Activated T-cell treated with anti-CD3 and anti-CD28 coated beads, Interleukin-2, amount 50 U/mL, for 1 hour (primary cell): ENCODE results near the gene ZFHX3.

Experiments used
- DNase-seq: peaks from one replicate; pipeline ENCODE4 v3.0.0-alpha.2; 2020

Gene ZFHX3

DNA sequence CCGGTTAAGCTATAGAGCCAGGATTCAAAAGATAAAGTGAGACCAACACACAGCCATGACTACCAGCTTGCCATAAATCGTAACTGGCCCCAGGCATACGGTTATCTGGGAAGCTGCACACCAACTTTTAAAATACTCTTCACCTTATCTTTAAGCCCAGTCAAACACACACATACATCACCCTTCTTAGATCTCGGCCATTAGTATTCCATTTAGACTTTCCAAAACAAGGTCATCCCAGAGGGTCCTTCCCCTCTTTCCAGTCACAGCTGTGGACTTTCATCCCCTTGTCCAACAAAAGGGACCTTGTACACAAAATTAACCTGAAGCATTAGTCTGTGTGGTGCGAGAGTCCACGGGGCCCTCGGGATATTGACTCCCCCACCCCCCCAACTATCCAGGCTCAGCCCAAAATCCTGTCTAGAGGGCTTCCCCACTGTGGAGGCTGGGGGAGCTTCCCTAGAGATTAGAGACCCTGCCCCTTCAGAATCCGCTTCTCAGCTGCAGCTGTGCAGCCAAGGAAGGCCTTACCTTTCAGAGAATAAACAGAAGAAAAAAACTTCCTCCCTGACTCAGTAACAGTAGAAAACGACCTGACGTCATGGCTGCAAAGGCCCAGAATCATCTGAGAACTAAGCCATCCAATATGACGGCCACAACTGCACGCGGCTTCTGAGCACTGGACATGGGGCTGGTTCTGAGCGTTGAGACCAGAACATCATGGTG is 9.9 kb downstream of the ZFHX3 start:
- no peak for DNase-seq

DNA sequence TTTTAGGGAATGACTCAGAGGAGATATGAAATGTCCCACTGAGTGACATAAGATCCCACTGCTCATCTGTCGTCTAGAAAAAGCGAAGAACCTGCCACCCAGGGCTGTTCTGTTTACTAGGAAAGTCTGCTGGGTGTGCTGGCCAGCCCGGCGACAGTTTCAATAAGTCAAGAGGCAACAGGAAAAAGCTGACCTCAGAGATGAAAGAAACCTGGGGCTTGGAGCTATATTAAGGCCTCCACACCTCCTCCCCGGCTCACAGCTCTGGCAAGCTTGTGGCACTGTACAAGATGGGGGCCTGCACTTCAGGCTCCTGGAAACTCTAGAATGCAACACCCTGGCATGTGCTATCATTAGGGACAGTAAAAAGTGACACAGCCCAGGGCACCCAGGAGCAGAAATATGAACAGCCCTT is 10.6 kb downstream of the ZFHX3 start:
- no peak for DNase-seq

DNA sequence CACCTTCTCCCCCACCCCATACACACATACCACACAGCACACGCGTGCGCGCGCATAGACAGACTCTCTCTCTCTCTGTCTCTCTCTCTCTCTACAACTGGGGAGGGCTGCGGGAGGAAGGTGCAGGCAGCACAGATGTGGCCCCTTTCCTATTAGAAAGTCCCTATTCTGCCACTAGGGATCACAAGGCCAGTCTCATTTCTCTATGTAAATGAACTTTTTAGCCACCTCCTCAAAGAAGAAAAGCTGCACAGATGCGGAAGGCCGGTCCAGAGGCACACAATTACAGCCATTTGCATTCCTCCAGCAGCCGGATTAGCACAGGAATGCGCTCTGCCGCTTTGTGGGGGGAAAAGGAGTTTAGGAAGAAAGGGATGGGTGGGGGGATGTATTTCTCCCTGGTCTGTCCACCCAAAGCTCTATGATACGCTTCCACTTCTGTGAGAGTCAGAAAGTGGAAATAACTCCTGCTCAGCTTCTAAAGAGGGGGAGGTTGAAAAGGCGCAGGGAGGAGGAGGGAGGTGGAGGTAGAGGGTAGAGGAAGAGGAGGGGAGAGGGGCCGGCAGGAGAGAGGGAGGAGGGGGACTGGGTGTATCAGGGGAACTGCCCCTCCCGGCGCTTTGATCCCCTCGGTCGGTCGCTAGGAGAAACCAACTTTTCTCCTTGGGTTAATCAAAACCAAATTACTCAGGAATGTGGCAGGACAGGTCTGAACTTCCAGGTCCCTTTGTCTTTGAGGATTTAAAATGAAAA is 11.7 kb downstream of the ZFHX3 start:
- no peak for DNase-seq

DNA sequence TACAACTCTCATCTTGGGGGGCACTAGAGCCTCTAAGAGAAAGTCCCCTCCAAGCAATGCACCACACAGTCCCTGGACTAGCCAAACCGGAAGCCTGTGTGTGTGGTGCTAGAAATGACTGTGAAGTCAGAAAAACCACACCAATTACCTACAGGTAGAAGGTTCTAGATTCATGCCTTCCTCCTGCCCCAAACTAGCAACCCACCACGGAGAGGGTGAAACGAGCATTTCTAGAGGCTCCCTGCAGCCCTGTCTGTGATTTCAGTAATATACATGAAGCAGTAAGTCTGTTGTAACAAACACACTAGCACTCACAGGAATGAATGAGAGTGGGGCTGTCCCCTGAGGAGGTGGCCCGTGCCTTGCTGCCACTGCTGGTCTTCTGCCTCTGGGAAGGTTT is 13.6 kb downstream of the ZFHX3 start:
- DNase-seq: no peak

DNA sequence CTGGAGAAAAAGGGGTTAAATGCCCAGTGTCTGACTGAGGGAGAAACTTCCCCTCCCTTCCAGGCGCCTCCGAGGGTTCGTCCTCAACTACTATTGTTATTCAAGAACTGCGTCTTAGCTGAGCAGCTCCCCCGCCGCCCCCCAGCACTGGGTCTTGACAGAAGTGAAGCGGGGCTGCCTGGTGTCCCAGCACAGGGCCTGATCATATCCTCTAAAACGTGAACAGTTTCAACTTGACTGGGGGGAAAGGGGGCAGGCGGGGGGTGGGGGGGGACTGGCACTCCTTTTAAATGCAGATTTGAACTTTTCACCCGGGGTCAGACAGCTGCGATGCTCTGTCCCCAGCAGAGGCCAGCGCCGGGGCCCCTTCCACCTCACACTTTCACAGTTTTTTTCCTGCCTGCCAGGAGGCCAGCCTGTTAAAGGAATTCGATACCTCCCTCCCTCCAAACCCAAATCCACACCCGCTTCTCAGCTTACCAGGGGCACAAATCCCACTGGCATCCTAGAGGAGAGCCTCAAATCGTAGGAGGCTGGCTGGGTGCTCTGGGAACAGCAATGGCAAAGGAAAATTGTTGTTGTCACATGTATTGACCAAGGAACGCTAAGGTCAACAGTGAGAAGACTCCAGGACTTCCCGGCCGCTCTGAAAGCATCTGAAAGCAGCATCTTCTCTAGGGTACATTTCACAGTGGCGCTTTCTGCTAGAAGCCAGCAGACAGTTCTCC is 14.5 kb downstream of the ZFHX3 start:
- DNase-seq: no peak

DNA sequence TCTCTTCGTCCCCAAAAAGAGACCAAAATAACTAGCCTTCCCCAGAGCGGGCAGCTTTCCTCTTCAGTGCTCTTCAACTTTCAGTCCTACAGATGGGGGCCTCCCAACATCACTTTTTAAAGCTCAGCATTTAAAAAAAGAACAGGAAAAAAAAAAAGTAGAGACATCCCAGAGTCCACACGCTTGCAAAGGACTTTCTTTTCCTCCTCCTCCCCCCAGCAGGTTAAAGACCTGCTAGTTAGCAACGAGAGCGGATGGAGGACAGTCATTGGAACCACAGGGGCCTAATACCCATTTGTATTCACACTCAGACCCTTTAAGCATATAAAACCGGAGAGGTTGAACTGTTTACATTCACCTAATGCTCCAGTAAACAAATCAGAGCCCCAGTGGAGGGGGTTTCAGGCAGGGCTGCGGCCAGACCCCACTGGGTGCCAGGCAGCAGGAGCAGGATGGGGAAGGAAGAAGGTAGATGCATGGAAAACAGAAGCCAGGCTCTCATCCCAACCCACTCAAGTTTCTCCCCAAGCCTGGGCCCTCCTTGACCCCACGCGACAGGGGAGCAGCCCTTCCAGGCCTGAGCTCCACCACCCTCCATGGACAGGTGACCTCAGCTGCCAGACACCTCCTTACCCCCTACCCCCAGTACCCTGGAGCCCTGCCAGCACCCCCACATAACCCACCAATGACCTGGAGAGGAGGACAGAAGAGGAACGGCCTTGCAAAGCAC is 15.2 kb downstream of the ZFHX3 start:
- DNase-seq: no peak

DNA sequence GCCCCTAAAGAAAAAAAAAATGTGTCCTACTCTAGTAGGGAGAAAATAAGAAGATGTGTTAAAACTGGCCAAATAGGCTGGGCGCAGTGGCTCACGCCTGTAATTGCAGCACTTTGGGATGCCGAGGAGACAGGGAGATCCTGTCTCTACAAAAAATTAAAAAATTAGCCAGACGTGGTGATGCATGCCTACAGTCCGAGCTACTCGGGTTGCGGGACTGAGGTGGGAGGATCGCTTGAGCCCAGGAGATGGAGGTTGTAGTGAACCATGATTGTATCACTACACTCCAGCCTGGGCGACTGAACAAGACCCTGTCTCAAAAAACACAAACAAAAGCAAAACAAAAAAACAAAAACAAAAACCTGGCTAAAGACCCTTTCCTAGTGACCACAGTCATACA is 15.9 kb downstream of the ZFHX3 start:
- DNase-seq: no peak

DNA sequence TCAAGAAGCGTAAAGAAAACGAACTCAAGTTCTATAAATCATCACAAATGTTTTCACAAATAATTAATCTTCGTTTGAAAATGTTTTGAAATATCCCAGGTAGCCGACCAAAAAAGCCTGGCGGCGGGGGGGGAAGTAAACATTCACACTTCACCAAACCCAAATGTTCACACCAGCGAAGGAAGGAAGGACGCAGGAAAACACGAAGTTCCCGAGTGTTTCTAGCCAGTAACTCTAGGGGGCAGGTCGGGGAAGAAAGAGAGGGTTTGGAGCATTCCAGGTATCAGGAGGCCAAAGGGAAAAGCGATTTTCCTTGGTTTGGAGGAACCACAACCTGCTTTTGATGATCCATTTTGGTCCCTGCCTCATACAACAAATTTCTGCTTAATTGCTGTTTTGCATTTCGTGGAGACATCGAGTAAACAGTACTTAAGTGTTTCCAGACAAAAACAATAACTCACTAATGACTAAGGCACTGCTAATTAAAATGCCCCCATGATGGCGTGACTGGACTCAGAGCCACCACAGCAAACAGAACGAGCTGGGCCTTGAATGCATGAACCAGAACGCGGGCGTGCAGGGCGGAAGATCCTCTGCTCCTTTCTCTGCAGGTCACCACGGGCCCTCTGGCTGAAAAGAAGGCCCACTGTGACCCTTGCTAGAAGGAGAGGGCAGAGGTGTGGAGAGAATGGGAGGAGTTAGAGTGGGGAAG is 16.6 kb downstream of the ZFHX3 start:
- no peak for DNase-seq

DNA sequence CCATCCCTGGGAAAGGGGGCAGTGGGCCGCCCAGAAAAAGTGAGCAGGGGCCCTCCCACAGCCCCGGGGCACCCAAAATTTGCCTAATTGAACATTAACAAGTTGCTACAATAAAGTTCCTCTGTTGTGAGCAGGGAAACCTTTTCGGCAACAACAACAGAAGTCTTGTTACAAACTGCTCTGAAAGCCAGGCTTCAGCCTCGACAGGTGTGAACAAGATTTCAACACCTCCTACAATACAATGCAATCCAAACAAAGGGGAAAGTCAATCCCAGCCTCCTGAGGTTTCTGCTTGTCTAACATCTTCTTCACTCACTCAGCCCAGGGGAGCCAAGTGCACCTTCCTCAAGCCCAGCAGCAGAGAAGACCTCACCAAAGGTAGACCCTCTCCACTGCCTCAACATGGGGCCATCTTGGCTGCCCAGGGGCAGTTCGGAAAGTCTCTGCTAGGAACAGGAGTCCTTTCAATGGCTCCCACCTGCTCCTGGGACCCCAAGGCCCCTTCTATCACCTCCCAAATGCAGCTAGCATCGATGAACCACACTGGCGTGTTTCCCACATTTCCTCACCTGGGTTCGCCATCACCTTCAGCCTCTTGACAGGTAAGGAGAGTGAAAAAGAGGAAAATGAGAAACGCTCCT is 19.1 kb downstream of the ZFHX3 start:
- no peak for DNase-seq

DNA sequence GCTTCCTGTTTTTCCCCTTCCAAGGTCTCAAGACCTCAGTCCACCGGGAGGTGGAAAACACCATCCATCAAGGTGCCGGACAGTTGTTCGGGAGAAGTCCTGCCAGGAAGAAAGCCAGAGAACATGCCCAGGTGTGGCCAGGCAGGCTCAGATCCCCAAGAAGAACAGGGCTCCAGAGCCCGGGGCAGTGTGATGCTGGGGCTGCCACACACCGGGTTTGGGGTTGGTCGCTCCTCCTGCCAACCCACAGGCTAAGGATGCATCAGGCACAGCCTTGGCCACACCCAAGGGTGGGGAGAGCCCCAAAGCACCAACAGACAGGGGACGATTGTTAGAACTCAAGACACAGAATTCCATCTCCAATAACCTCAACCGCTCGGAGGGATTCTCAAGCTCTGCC is 19.7 kb downstream of the ZFHX3 start:
- no peak for DNase-seq

DNA sequence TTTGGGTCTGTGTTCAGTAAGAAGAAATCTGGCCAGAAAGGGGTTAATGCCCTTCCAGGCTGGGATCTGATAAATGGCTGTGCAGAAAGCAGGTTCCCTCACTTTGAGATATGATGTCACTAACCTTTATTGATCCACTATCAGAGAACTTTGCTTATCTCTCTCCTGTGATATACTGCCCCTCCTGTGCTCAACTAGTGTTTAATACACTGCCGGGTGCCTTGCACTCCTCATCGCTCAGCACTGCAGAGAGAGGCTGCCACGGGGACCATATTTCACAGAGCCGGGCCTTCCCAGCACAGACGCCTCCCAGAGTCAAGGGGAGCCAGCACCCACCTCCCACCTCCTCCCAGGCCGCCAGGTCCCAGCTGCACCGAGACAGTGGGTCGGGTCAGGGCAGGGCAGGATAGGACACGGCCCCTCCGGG is 20.2 kb downstream of the ZFHX3 start:
- no peak for DNase-seq

DNA sequence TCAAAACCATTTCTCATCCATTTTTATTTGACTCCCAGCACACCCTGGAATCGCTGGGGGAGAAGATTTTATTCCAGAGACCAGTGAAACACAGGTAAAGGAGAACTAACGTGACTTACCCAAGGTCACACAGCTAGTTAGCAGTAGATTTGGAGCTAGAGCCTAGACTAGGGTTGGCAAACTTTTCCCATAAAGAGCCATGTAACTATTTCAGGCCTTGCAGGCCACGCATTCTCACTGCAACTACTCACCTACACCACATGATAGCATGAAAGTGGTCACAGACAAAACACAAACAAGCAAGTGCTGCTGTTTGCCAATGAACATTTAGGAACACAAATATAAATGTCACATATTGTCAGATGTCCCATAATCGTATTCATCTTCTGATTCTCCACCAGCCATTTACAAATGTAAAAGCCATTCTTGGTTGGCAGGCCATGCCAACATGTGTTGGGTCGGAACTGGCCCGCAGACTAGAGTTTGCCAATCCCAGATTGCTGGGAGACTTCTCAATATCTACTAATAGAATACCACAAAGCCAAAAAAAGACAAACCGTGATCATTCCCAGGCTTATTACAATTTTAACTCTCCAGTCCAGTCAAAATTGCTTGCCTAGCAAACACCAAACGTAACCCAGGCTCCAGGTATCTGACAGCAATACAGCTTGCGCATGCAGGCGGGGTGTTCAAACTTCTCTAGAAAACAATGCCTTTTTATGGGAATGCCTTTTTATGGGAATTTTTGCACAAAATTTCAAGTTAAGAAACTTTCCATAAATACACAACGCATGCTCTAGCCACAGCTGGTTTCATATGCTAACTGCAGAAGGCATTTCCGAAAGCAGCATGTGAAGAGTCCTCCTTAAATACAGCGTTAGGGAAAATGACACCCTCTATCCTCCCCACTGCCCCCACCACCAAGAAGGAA is 20.9 kb downstream of the ZFHX3 start:
- DNase-seq: no peak

DNA sequence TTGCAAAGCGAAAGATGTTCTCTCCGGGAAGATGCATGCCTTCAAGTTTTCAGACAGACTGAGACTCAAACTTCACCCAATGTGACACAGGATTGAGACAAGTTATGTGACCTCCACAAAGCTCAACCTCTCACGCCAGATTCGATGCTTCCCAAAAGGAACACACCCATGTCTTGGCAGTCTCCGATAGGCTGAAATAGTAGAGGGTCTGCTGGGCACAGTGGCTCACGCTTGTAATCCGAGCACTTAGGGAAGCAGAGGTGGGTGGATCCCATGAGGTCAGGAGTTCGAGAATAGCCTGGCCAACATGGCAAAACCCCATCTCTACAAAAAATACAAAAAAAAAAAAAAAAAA is 22.1 kb downstream of the ZFHX3 start:
- no peak for DNase-seq

DNA sequence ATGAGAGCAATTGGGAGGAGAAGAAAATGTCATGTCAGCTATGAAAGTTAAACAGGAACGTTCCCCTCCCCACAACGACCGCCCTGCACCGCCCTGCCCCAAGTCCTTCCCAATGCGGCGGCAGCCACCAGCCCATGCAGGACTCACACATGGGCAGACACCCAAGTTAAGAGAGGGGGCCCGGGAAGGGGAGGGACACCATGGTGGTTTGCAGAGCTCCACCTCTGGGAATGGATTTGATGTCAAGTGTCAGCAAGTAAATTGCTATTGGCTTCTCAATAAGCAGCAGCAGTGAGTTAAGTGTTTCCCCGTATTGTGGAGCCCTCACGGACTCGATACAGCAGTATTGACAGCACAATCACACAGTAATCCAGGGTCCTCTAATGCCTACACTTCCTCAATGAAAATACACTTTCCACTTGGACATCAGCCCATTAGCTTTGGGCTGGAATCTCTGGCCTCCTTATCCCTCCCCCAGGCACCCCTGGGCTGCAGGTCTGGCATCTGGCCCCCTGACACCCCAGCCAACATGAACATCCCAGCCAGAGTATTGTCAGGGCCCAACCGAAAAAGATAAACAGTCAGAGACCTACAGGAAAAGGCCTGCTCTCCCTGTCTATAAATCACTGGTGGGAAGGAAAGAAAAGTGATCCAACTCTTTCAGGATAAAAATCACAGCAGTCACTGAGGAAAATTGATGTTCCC is 22.6 kb downstream of the ZFHX3 start:
- DNase-seq: no peak

DNA sequence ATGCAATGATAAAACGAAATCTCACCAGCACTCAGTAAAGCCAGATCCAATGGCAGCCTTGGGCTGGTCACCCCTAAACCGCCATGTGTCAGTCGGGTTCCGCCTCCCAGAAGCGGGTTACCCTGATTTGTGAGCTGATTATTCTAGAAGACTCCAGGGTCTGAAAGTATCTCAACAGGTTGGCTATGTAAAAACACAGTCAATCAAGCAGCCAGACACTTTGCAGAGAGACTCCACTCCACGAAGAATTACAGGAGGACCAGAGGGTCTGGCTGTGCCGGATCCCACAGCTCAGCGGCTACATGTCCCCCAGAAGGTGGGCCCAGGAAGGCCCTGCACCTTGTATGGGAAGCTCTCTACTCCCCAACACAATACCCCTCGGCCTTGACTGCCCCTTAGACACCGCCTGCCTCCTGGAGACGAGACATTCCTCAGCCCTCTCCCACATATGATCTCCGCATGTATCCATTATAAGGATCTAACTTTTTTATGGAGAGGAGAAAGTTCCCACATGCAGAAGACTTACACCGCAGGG is 23.3 kb downstream of the ZFHX3 start:
- no peak for DNase-seq

DNA sequence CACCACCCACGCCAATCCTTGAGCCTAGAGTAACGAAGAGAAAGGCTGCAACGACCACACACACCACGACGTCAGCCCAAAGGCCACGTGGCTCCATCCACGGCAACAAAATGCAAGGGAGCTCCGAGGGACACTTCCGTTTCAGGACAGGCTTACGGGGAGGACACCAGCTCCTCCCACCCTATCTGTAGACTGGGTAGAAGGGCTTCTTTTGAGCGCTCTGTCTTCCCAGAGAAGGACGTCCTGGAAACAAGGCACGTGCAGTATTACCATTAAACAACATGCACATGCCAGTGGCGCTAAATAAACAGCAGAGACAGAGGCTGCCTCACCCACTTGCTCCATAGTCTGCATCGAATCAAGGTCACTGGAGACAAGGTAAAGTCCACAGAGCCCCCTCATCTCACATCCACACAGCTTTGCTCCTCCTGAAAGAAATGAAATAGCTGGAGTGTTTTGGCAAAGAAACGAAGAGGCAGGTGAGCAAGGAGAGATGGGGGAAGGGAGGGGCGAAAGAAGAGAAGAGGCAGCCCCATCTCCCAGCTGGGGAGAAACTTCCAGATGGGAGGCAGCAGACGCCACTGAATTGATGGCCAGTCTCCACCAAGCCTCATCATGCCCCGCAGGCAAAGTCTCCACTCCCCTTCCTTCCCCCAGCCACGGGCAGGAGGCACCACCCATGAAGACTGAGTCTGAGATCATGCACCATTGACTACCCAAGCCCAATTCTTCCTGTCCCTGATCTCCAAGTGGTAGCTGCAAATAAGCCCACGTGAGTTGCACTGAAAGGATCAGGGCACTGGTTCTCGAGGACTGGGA is 24.0 kb downstream of the ZFHX3 start:
- DNase-seq: no peak

DNA sequence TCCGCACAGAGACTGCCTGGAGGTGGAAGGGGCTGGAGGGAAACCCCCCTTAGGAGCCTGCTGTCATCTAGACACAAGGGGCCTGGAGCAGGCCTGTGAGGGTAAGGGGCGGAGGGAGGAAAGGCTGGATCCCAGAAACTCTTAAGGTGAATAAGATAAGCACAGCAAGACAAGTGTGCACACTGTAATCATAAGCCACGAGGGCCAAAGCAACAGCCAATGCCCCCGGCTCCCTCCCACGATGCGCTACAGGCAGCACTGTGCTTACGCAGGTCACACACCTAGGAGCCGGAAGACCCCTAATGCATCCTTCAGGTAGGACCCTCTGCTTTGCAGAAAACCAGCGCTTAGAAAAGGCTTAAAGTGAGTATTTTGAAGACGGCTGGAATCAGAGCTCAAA is 24.6 kb downstream of the ZFHX3 start:
- no peak for DNase-seq

DNA sequence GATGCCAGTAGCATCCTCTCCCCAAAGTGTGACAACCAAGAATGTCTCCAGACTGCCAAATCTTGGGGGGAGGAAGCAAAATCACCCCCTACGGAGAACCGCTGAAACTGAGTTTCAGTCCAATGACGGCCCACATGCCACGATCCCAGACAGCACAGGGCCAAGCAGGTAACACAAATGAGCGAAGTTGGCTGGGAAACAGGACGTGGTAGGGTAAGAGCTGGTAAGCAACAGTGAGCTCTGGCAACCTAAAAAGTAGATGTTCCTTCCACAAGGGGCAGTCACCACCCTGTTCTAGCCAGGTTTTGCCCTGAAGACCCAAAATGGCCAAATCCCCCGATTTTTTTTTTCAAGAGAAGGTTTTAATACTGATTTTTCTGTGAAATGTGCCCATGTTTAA is 25.4 kb downstream of the ZFHX3 start:
- DNase-seq: no peak

DNA sequence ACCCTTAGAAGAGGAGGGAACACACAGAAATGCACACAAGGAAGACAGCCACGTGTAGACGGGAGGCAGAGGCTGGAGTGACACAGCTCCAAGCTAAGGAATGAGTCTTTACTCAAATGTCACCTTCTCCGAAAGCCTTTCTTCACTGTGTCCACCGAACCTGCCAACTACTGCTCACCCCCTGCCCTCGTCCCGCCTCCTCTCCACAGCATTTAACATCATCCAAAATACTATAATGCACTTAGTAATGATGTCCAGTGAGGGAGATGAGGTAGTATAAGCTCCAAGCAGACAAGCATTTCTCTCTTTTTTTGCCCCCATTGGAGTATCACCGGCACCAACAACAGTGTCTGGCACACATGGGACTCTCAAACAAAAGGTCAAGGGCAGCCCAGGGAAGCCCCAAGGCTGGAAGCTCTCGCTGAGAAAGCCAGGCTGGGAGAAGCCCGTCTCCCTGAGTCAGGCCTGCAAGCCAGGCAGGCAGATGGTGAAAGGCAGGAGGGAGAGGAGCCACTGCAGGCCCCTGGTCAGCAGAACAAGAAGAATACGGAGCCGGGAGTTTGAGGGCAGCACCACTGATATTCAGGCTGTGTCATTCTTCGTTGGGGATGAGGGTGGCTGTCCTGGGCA is 25.9 kb downstream of the ZFHX3 start:
- DNase-seq: no peak
